NCI-H69 (cell line): ENCODE measurements around the gene HDAC1.

Experiments
- DNase-seq: peaks from one replicate; lab custom pipeline; 2025; lab: John Stamatoyannopoulos, UW

The HDAC1 gene

GRCh38 chr1:32330558-32331151 lies 38.8 kb downstream of the HDAC1 start:
- DNase-seq, result no peak

GRCh38 chr1:32331549-32331948 lies 39.7 kb downstream of the HDAC1 start:
- DNase-seq, result no peak

- no peak for DNase-seq
Observed at GRCh38 chr1:32332290-32333079, 40.6 kb downstream of the HDAC1 start.

- no peak for DNase-seq
Observed at GRCh38 chr1:32333251-32333963, 41.5 kb downstream of the HDAC1 start.

GRCh38 chr1:32334274-32334861 lies 42.5 kb downstream of the HDAC1 start:
- peak; percentile 42 for DNase-seq

- DNase-seq, result peak; percentile 69
Observed at GRCh38 chr1:32334864-32335534, 43.1 kb downstream of the HDAC1 start.

GRCh38 chr1:32335535-32335789 lies 43.6 kb downstream of the HDAC1 start:
- no peak for DNase-seq

- DNase-seq, result peak; percentile 82
Observed at GRCh38 chr1:32335790-32336590, 44.1 kb downstream of the HDAC1 start, which contains the start of gene MARCKSL1. TSS of gene MARCKSL1 (minus strand) at chr1:32336233. CDS start at chr1:32336033, 200 bp downstream.

GRCh38 chr1:32336591-32336932 lies 44.7 kb downstream of the HDAC1 start:
- no peak for DNase-seq

GRCh38 chr1:32336963-32337675 lies 45.2 kb downstream of the HDAC1 start:
- peak; percentile 6 for DNase-seq

GRCh38 chr1:32337855-32338636 lies 46.2 kb downstream of the HDAC1 start:
- DNase-seq, result peak; percentile 27

GRCh38 chr1:32338637-32339145 lies 46.8 kb downstream of the HDAC1 start:
- no peak for DNase-seq

GRCh38 chr1:32339363-32339978 lies 47.6 kb downstream of the HDAC1 start:
- DNase-seq, result no peak

GRCh38 chr1:32341186-32341757 lies 49.4 kb downstream of the HDAC1 start:
- DNase-seq, result no peak

- no peak for DNase-seq
Observed at GRCh38 chr1:32341971-32342370, 50.1 kb downstream of the HDAC1 start.

GRCh38 chr1:32342704-32343103 lies 50.8 kb downstream of the HDAC1 start:
- no peak for DNase-seq

- DNase-seq, result peak; percentile 31
Observed at GRCh38 chr1:32345289-32345827, 53.5 kb downstream of the HDAC1 start.

- DNase-seq, result no peak
Observed at GRCh38 chr1:32346532-32347157, 54.8 kb downstream of the HDAC1 start.
